IPS DF 6.9 (cell line): Measurements from ENCODE around the gene SMYD3.
A peak's percentile ranks its signal among the peaks of the same experiment; 100 is the strongest.
"Not testable (repeated sequence)": the region's sequence is repeated elsewhere in the genome, so short reads cannot be mapped to it uniquely, and the experiment has no call there.

Source experiments
- DNase-seq: peaks from one replicate; pipeline ENCODE4 v3.0.0-alpha.2; 2013; ENCODE audit warnings: low read depth, low spot score
- H3K27ac ChIP-seq: one replicate; pipeline ENCODE4 v1.5.1; 2013; ENCODE audit warnings: low read length, control low read depth
- H3K27me3 ChIP-seq: 2 replicates; pipeline ENCODE4 v1.6.1; 2013; ENCODE audit warnings: mild to moderate bottlenecking, low read length; ENCODE audit not compliant: control insufficient read depth, insufficient read depth
- H3K36me3 ChIP-seq: 2 replicates; pipeline ENCODE4 v1.6.1; 2013; ENCODE audit warnings: low read length; ENCODE audit not compliant: control insufficient read depth, insufficient read depth
- H3K4me1 ChIP-seq: 2 replicates; pipeline ENCODE4 v1.6.1; 2013; ENCODE audit warnings: low read length; ENCODE audit not compliant: control insufficient read depth, insufficient read depth
- H3K4me3 ChIP-seq: 2 replicates; pipeline ENCODE4 v1.5.1; 2013; ENCODE audit warnings: mild to moderate bottlenecking, low read length
- H3K9me3 ChIP-seq: 2 replicates; pipeline ENCODE4 v1.6.1; 2013; ENCODE audit warnings: low read length, inconsistent platforms; ENCODE audit not compliant: control insufficient read depth, insufficient read depth
- WGBS: extraction: QIAGEN DNeasy Blood & Tissue Kit; methylation state at CpG from one replicate; pipeline ENCODE4 v1.1.7; 2013; ENCODE audit warnings: mixed read lengths, missing lambda C conversion rate; ENCODE audit not compliant: insufficient read length, insufficient coverage; 5-methylcytosine and 5-hydroxymethylcytosine counted together

SMYD3 gene

DNA sequence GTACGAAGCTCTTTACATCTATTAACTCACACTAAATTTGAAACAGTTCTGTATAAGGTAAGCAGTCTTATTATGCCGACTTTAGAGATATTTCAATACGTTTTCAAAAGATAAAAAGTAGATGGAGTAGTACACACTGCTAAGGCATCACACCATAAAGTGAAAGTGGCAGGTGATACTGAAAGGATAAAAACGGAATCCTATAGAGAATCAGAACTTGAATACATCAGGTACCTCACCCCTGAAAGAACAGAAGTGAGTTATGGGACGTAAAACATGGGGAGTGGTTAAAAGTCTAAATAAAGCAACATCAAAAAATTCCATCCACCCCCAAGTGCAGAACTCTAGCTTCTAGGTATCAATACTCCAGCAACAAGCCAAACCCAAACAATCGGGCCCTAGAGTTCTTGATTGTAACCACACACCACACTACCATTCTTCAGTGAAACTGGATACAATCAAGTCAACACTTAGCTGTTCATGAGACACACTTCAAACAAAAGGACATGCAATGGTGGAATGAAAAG lies 142.6 kb downstream of the SMYD3 start:
- H3K4me3 ChIP-seq = no peak overlapping the region
- DNase-seq = no peak
- H3K27ac ChIP-seq = no peak overlapping the region
- no peaks in the 10 kb centered on the region for H3K36me3 ChIP-seq
- no CpG with 5 or more reads among the region's 6 CpGs for WGBS
- H3K9me3 ChIP-seq = no peaks in the 10 kb centered on the region
- no peaks in the 10 kb centered on the region for H3K4me1 ChIP-seq
- H3K27me3 ChIP-seq = no peaks in the 10 kb centered on the region

DNA sequence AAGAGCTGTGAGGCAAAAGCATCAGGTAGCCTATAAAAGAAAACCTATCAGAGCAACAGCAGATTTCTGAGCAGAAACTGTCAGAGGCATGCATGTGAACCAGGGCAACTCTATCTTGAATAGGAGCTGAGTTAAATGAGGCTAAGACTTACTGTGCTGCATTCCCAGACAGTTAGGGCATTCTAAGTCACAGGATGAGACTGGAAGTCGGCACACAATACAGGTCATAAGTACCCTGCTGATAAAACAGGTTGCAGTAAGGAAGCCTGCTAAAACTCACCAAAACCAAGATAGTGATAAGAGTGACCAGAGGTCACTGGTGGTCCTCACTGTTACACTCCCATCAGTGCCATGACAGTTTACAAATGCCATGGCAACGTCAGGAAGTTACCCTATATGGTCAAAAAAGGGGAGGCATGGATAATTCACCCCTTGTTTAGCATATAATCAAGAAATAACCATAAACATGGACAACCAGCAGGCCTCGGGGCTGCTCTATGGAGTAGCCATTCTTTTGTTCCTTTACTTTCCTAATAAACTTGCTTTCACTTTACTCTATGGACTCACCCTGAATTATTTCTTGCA lies 150.0 kb downstream of the SMYD3 start:
- not testable (repeated sequence) for H3K4me3 ChIP-seq, H3K27ac ChIP-seq, H3K27me3 ChIP-seq, H3K4me1 ChIP-seq, H3K9me3 ChIP-seq, H3K36me3 ChIP-seq
- WGBS = no CpG with 5 or more reads among the region's 3 CpGs
- DNase-seq = peak; percentile 1

DNA sequence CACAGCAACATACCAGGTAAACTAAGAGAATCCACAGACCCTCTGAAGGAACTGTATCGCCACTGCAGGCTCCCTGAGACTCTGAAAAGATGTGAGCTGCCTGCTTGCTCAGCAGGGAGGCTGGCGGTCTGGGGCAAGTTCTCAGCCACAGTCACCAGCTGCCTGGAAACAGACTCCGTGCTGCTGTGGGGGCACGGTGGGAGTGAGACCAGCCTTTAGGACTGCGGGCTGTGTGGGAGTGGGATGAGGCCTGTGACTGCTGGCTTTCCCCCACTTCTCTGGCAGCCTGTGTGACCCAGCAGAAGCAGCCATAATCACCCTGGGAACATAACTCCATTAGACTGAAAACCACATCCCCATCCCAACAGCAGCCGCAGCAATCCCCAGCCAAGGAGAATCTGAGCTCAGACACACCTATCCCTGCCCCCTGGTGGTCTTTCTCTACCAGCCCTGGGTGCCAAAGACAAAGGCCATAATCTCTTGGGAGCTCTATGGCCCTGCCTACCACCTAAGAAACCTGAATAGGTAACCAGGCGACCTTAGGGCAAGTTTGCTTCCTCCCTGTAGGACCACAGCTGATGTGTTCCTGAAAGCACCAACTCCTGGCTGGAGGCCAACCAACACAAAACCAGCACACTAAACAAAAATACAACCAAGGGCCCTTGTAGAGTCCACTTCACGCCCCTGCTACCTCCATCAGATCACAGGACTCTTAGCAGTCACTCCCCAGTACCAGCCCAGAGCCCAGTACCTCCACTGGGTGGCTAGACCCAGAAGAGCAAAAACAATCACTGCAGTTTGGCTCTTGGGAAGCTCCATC lies 151.5 kb downstream of the SMYD3 start:
- no peaks in the 10 kb centered on the region for H3K27me3 ChIP-seq

DNA sequence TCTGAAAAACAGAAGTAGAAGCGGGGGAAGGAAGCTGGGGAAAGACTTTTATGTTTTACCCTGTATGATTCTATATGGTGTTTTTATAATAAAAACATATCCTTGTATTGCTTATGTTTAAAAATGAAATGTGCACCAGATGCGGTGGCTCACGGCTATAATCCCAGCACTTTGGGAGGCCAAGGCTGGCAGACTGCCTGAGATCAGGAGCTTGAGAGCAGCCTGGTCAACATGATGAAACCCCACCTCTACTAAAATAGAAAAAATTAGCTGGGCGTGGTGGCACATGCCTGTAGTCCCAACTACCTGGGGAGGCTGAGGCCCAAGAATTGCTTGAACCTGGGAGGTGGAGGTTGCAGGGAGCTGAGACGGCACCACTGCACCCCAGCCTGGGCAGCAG lies 155.4 kb downstream of the SMYD3 start:
- H3K9me3 ChIP-seq = no peaks in the 10 kb centered on the region
- H3K27me3 ChIP-seq = no peaks in the 10 kb centered on the region
- peaks cover 7% of the 10 kb centered on the region; the same call in 1 of the 2 replicates for H3K4me1 ChIP-seq
- H3K4me3 ChIP-seq = no peak overlapping the region
- no peaks in the 10 kb centered on the region for H3K36me3 ChIP-seq
- no peak for DNase-seq
- WGBS = no CpG with 5 or more reads among the region's 5 CpGs
- no peak overlapping the region for H3K27ac ChIP-seq

More for the DNA sequence above, 151.5 kb downstream of the SMYD3 start:
- peak; percentile 7 for DNase-seq
- Histone ChIP-seq H3K9me3 (no peaks in the 10 kb centered on the region), H3K27ac (no peak overlapping the region), H3K4me1 (peaks cover 7% of the 10 kb centered on the region; the same call in 1 of the 2 replicates), H3K36me3 (no peaks in the 10 kb centered on the region), H3K4me3 (no peak overlapping the region)
- WGBS = no CpG with 5 or more reads among the region's 8 CpGs

DNA sequence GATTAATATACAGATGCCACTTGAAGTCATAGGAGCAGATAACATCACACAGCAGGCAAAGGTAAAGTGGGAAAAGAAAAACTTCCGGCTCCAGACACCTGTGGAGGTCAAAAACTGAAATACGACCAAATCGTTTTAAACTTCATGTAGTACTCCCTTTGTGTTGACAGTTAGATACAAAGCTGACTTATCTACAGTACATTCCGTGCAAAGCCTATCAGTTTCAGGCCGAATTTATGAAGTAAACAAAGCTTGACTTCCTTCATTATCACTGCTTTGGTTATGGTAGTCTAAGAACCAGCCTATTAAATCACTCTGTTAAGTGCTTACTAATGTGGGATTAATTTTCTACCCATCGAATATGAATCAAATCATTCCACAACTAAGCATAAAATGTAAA lies 156.3 kb downstream of the SMYD3 start:
- no peak for DNase-seq
- Histone ChIP-seq H3K27me3 (no peaks in the 10 kb centered on the region), H3K36me3 (no peaks in the 10 kb centered on the region), H3K4me3 (no peak overlapping the region), H3K4me1 (peaks cover 4% of the 10 kb centered on the region; the same call in 1 of the 2 replicates), H3K9me3 (no peaks in the 10 kb centered on the region), H3K27ac (no peak overlapping the region)
- WGBS = no CpG with 5 or more reads among the region's 6 CpGs

DNA sequence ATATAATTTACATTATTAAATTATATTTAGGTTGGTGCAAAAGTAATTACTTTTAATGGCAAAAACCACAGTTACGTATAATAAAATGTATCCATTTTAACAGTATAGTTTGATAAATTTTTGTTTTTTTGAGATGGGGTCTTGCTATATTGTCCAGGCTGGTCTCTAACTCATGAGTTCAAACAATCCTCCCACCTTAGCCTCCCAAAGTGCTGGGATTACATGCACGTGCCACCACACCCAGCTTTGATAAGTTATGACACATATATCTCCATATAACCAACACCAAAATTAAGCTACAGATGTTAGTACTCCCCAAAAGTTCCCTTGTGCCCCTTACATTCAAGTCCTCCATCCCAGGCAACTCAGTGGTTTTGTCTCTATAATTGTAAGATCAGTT lies 163.1 kb downstream of the SMYD3 start:
- no peaks in the 10 kb centered on the region for H3K27me3 ChIP-seq
- no peaks in the 10 kb centered on the region for H3K9me3 ChIP-seq
- DNase-seq = no peak
- H3K27ac ChIP-seq = no peak overlapping the region
- no peaks in the 10 kb centered on the region for H3K36me3 ChIP-seq
- WGBS = no CpG with 5 or more reads among the region's 2 CpGs
- H3K4me1 ChIP-seq = no peaks in the 10 kb centered on the region
- H3K4me3 ChIP-seq = no peak overlapping the region

DNA sequence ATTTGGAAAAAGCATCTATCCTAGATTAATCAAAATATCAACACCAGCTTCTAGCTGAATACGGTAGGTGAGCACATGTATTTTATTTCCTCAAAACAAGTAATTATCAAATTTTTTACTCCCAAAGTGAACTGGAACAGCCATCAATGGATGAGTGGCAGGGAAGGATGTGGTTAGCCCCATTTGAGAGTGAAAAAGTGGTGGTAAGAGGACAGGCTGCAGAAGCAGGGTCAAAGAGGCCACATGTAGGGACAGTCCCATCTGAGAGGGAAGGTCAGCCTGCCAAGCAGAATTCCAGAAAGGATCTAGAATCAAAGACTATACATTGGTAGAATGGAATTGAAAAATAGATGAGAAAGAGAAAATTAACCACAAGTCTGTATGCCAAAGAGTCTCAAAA lies 163.8 kb downstream of the SMYD3 start:
- DNase-seq = no peak
- no peaks in the 10 kb centered on the region for H3K4me1 ChIP-seq
- H3K27me3 ChIP-seq = no peaks in the 10 kb centered on the region
- H3K27ac ChIP-seq = no peak overlapping the region
- H3K4me3 ChIP-seq = no peak overlapping the region
- H3K9me3 ChIP-seq = no peaks in the 10 kb centered on the region
- H3K36me3 ChIP-seq = no peaks in the 10 kb centered on the region
- no CpG with 5 or more reads among the region's 1 CpG for WGBS

DNA sequence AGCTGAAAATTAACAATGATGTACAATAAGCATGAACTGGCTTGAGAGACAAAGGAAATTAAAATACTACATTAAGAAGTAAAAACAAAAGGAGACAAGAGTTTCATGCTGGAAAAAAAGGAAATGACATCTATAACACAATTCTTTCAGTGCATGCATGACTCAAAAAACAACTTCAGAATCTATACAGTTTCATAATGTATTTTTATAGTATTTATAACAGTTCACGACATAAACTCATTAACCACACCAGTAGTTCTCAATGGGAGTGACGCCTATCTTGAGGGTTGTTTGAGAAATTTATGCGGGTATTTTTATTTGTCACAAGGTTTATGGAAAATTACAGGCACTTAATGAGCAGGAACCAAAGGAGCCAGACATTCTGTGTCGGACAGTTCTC lies 168.5 kb downstream of the SMYD3 start:
- Histone ChIP-seq H3K4me3 (no peak overlapping the region), H3K27me3 (no peaks in the 10 kb centered on the region), H3K36me3 (no peaks in the 10 kb centered on the region), H3K27ac (no peak overlapping the region), H3K4me1 (no peaks in the 10 kb centered on the region), H3K9me3 (no peaks in the 10 kb centered on the region)
- no CpG with 5 or more reads among the region's 4 CpGs for WGBS
- DNase-seq = no peak

DNA sequence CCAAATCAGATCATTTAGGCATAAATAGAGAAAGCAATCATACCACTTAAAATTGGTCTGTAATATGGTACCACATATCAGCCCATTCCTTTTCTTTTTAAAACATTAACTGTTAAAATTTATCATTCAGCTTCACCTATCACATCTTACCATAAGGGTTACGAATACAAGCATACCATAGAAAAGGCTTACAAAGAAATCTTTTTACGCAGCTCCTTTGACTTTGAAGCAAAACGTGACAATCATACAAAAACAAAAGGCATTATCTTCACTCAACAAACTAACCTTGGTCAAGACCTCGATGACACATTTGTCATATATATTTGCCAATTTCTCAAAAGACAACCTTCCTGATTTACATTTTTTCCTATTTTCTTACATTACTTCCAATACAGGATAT lies 169.0 kb downstream of the SMYD3 start:
- Histone ChIP-seq H3K9me3 (no peaks in the 10 kb centered on the region), H3K4me3 (no peak overlapping the region), H3K27me3 (no peaks in the 10 kb centered on the region), H3K27ac (no peak overlapping the region), H3K4me1 (no peaks in the 10 kb centered on the region), H3K36me3 (no peaks in the 10 kb centered on the region)
- no peak for DNase-seq
- WGBS = no CpG with 5 or more reads among the region's 4 CpGs

DNA sequence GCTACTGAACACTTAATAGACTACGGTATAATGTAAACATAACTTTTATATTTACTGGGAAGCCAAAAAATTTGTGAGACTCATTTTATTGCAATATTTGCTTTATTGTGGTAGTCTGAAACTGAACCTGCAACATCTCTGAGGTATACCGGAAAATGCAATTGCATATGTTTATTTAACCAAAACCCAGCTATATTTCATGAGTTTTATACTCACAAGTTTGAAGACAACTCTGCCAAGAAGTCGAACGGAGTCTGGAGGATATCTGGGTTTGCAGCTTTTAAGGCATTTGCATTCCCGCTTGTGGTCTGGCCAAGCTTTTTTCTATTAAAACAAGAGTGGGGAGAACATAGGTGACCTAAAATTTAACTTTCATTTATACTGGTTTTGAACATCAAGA lies 171.9 kb downstream of the SMYD3 start:
- Histone ChIP-seq H3K27me3 (no peaks in the 10 kb centered on the region), H3K4me3 (no peak overlapping the region), H3K9me3 (no peaks in the 10 kb centered on the region), H3K36me3 (no peaks in the 10 kb centered on the region), H3K27ac (no peak overlapping the region), H3K4me1 (no peaks in the 10 kb centered on the region)
- DNase-seq = no peak
- no CpG with 5 or more reads among the region's 5 CpGs for WGBS
